HT1080 (cell line): ENCODE results near the gene DCP2. TPM values are rescaled to one million over a fixed set of nuclear protein-coding genes. Genes with fewer than 3 reads are reported as not detected.
A peak's percentile ranks its signal among the peaks of the same experiment; 100 is the strongest.
"Not testable (repeated sequence)": the region's sequence is repeated elsewhere in the genome, so short reads cannot be mapped to it uniquely, and the experiment has no call there.

Experiments
- DNase-seq: peaks from one replicate; pipeline ENCODE4 v3.0.0-alpha.2; 2015; ENCODE audit warnings: low read depth
- polyA plus RNA-seq, 2 experiments: library from polyadenylated mRNA; depleted of rRNA; stranded (reverse); fragments of >200 nt; gene quantifications; 2 replicates each; pipeline ENCODE4 v1.2.3, GENCODE V29; 2015
- total RNA-seq: library from RNA; depleted of rRNA; stranded (reverse); fragments of >200 nt; shearing (Covaris generic); gene quantifications from 2 replicates; pipeline ENCODE4 v1.2.3, GENCODE V29; 2014; rRNA removed

The DCP2 gene
- total RNA-seq, result 17.2 and 33.2 TPM in 2 replicates
- polyA plus RNA-seq (2015; cell fraction: cytosol; rRNA removed), result 21.6 and 23.5 TPM in 2 replicates
- polyA plus RNA-seq (2015; cell fraction: nucleus; rRNA removed), result 44.7 and 45.1 TPM in 2 replicates

DNA sequence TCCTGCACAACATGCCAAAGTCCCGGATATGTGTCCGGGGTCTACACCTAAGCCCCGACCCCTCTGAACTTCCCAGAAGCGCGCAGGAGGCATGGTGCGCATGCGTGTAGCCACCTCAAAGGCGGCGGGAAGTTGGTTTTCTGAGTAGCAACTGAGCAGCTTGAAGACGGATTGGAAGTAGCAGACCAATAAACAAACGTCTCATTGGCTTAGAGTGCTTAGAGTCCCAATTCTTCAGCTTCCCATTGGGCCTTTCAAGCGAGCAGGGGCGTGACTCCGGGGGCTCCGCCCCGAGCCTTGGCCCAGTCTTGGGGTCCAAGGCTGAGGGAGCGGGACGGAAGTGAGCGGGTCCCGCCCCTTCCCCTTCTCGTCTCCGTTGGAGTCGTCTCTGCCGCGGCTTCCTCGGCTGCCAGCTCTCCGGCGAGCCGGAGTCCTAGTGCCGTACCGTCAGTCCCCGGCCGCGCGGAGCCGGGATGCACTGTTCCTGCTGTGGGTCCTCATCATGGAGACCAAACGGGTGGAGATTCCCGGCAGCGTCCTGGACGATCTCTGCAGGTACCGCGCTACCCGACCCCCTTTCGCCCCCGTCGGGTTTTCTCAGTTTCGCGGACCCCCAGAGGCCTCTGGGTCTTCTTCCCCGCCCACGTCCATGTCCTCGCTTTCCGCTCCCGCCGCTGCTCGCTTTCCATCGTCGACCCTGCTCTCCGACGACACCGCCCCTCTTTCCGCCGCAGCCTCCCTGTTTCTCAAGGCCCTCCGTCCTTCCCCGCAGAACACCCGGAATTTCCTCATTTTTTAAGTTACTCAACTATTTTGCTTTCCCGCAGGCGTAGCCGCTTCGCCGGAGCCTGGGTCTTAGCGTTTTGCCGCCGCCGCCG is at the start of gene DCP2:
DCP2 (plus strand) TSS at position 367 of the 878 bp plus-strand sequence; CDS start at position 503, 136 bp downstream.
- peak; percentile 100 for DNase-seq

DNA sequence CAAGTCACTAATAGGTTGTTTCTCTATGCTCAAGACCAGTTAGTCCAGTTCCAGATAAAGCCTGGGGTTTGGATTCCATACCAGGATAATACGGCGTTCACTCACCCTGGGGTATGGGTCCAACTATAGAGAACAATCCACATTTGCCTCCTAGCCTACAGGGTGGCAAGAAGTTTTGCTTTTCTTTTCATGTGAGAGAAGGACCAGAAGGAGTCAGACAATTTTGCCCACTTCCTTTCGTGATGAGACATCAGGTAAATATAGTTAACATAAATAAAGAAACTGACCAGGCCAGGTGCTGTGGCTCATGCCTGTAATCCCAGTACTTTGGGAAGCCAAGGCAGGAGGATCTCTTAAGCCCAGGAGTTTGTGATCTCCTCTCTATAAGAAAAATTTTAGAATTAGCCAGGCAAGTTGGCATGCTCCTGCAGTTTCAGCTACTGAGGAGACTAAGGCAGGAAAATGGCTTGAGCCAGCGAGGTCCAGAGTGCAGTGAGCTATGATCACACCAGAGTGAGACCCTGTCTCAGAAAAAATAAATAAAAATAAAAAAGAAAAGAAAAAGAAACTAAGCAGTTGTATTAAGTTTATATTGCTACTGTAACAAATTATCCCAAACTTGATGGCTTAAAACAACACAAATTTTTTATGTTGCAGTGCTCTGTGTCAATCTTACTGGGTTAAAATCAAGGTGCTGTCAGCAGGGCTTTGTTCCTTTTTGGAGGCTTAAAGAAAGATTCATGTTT is 47.1 kb upstream of the DCP2 start:
- peak; percentile 56 for DNase-seq

DNA sequence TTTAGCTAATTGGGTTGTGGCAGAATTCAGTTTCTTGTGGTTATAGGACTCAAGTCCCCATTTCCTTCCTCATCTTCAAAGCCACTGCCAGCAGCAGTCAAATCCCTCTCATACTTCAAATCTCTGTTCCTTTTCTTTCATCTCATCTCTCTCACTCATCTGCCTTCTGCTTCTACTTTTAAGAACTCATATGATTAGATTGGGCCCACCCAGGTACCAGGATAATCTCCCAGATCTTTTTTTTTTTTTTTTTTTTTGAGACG is 46.6 kb upstream of the DCP2 start:
- no peak for DNase-seq

DNA sequence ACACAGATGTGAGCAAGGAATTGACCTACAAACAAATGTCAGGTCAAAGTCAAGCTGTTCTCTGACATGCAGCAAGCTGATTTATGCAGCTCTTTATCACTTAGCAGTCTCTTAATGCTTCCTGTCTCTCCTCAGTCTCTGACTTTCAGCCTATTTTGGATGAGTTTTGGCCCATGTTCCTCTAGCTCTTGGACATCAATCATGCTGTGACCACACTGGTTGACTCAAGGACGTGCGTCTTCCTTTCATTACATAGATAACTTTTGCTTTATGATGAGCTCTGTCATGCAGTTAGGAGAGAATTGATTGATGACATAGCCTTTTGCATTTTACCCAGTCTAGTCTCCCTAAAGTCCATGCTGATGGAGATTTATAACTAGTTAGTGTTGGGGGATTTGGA is 45.1 kb upstream of the DCP2 start:
- DNase-seq, result no peak

DNA sequence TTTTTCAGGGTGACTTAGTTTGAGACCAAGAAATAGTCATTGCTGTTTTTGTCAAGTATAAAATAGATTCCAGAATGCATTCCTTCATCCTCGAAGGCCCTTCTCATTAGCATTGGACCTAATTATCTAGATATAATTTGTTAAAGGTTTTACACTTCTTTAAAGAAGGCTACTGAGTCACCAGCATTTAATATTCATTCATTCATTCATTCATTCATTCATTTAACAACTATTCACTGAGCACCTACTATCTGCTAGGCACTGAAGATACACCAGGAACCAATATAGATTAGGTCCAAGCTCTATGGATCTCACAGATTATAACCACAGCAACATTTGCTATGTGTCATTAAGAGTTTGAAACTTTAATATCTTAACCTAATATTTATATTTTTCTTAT is 43.5 kb upstream of the DCP2 start:
- DNase-seq, result no peak

DNA sequence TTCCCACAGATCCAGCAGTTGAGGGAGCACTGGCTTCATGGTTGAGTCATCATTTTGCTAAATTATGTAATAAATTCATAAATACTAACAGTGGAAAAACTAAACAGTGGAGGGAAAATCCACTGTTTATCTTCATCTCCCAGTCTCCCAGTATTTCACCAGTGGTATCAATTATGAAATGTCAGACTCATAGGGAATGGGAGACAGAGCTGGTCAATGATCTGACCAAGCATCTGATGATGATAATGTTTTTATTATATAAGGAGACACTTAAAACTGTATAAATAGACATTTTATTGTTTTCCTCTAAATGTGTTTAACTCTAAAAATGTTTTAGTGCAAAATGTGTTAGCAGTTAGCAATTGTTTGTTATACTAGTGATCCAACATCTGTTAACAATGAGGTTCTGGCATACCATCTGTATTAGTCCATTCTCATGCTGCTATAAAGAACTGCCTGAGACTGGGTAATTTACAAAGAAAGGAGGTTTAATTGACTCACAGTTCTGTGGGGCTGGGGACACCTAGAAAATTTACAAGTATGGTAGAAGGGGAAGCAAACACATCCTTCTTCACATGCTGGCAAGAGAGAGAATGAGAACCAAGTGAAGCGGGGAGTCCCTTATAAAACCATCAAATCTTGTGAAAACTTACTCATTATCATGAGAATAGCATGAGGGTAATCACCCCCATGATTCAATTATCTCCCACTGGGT is 42.8 kb upstream of the DCP2 start:
- no peak for DNase-seq

DNA sequence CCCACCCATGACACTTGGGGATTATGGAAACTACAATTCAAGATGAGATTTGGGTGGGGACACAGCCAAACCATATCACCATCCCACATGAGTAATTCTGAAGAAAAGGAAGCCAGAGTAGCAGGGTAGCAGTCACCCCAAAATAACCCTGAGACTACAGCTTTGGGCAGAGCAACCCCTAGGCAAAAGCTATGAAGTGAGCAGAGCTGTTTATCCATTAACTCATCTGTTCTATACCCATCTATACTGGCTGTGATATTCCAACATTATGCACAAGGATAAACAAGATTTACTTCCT is 42.3 kb upstream of the DCP2 start:
- DNase-seq, result no peak

DNA sequence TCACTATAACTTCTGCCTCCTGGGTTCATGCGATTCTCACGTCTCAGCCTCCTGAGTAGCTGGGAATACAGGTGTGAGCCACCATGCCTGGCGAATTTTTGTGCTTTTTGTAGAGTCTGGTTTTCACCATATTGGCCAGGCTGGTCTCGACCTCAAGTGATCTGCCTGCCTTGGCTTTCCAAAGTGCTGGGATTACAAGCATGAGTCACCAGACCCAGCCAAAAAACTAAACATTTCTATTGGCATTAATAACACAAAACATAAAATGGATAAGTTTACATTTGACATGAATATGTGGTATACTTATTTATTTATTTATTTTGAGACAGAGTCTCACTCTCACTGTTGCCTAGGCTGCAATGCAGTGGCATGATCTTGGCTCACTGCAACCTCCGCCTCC is 40.9 kb upstream of the DCP2 start:
- no peak for DNase-seq

DNA sequence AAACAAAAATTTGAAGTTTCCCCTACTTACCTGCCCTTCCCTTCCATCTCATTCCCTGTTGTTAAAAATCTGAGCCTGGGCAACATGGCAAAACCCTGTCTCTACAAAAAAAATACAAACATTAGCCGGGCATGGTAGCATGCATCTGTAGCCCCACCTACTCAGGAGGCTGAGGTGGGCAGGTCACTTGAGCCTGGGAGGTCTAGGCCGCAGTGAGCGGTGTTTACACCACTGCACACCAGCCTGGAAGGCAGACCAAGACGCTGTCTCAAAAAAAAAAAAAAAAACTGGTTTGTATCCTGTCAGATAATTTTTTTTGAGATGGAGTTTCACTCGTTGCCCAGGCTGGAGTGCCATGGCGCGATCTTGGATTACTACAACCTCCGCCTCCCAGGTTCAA is 38.3 kb upstream of the DCP2 start:
- DNase-seq, result no peak

DNA sequence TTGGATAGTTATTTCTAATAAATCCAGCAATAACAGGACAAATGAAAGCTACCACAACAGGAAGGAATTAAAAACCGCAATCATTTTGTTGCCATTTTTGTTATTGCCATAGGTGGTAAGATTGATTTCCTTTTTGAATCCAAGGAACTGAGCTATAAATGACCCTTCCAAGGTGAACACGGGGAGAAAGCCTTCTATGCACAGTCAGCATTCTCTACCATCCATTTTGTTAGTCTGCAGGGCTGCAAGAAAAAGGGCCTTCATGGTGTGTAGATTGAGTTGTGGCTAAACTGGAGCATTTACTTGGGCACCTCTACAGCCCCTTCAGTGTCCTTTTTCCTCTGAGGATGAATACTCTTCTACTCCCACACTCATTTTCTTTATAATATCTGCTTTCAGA is 35.9 kb upstream of the DCP2 start:
- DNase-seq, result no peak

DNA sequence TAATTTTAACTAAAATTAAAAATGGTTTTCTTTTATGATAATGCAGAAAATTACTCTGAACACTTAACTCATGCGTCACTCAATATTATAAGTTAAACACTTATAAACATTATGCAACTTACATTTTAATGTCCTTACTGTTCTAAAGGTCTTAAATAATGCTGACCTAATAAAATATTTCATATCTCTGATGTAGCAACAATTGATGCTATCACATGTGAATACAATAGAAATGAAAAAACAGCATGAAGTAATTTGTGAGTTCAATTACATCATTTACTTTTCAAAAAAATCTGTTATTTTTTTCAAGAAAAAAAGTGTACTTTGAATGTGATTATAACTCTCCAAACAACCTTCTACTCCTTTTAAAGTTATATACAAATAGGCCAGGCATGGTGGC is 28.1 kb upstream of the DCP2 start:
- DNase-seq, result no peak

DNA sequence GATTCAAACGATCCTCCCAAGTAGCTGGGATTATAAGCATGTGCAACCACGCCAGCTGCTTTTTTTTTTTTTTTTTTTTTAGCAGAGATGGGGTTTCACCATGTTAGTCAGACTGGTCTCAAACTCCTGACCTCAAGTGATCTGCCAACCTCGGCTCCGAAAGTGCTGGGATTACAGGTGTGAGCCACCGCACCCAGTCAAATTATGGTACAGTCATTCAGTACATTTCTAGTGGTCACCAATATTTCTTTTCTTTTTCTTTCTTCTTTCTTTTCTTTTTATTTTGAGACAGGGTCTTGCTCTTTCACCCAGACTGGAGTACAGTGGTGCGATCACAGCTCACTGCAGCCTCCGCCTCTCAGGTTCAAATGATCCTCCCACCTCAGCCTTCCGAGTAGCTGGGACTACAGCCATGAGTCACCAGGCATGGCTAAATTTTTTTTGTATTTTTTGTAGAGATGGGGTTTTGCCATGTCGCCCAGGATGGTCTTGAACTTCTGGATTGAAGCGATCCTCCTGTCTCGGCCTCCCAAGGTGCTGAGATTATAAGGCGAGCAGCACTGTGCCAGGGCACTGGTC is 25.4 kb upstream of the DCP2 start:
- DNase-seq, result no peak

DNA sequence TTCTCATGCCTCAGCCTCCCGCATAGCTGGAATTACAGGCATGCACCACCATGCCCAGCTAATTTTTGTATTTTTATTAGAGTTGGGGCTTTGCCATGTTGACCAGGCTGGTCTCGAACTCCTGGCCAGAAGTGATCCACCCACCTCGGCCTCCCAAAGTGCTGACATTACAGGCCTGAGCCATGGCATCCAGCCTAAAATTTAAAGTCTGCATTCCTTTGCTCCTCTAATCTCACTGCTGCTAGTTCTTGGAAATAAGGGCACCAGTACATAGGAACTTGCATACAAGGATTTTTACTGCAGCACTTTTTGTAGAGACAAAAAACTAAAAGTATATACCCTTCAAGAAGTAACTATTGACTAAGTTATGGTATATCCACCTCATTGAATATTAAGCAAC is 20.0 kb upstream of the DCP2 start:
- no peak for DNase-seq

DNA sequence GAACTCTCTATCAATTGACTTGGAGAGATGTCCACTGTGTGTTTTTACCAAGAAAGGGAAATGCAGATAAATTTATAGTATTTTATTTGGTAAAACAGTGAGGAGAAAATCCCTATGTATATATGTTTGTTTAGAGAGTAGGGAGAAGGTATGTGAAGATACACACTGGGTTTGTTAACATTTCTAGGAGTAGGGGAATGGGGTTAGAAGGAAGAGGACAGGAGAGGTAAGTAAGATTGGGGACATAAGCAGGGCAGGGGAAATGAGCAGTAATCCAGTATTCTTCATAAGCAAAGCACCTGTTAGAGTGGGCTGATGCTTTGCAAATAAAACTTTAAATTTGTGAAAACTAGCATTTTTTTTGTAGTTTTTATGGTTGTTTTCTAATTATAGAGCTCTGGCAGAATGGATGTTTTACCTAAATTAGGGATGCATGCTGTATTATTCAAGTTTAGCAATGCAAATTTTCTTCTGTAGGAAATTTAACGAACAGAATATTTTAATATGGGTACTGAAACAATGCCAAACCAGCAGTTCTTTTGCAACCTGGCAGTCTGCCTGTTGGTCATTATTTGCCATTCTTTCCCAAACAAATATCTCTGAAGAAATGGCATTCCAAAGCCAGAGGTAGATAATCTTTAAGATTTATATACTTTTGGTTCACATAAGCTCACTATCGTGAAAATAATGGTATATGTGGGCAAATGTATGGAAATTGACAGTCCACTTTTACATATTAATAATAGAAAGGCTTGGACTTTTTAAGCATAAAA is 19.4 kb upstream of the DCP2 start:
- no peak for DNase-seq

DNA sequence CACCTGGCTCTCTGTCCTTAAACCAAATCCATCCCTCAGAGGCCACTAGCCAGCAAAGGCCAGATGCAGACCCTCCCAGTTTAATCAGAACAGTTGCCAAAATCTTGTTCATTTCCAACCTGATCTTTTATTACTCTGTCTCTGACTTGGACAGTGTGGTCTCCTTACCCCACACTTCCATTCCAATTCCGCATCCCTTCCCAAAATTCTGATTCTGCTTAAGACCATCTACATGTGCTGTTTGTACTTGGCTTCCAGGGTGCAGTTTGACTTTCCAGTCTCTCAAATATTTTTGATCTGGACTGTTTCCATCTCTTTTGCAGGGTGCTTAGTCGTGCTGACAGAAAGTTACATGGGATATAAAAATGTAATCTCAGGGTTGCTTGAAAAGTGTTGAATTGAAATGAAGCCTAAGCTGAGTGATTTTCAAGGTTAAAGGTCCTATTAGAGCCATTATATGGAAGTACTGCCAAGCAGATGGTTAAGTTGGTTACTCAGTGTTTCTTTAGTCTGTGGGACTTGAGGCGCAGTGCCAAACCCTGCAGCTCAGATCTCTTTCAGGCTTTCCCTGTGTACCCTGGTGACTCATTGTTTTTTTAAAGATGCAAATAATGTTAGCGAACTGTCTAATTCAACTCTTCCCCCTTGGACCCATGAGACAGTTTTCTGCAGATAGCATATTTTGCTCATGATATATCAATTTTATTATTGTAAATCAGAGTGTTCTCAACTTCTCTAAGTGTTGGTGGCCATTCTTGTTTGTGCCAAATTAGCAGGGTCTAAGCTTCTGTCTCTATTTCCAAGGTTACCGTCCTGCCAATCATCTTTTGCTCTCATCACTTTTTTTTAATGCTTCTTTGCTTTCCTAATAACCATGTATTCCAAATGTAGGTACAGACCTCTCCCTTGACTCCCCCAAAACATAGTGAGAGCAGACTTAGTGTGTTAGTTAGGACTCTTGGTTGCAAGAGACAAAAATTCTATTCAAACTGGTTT is 18.2 kb upstream of the DCP2 start:
- DNase-seq, result peak; percentile 89

DNA sequence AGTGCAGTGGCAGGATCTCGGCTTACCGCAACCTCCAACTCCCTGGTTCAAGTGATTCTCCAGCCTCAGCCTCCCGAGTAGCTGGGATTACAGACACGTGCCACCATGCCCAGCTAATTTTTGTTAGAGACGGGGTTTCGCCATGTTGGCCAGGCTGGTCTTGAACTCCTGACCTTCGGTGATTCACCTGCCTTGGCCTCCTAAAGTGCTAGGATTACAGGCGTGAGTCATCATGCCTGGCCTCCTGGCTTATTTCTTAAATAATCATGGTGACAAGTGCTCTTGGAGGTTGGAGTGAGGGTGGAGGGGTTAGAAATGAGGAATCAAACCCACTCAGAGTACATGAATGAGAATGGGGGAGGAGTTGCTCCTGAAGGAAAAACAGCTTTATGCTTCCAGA is 16.7 kb upstream of the DCP2 start:
- peak; percentile 88 for DNase-seq

DNA sequence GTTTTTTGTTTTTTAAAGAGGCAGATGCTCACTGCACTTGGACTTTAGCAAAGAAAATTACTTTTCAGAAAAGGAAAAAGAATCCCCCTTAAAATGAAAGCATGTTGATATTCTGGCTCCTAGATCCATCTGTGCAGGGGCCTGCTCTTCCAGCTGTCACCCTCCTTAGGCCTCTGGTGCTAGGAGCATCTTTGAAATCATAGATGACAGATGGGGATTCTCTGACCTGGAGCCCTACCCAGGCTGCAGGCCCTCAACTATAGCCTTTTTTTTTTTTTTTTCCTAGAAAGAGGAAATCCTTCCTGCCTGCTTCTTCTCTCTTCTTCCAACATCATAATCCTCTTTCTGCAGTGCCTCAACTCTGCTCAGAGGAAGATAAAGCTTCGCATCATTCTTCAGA is 16.3 kb upstream of the DCP2 start:
- DNase-seq, result peak; percentile 25

DNA sequence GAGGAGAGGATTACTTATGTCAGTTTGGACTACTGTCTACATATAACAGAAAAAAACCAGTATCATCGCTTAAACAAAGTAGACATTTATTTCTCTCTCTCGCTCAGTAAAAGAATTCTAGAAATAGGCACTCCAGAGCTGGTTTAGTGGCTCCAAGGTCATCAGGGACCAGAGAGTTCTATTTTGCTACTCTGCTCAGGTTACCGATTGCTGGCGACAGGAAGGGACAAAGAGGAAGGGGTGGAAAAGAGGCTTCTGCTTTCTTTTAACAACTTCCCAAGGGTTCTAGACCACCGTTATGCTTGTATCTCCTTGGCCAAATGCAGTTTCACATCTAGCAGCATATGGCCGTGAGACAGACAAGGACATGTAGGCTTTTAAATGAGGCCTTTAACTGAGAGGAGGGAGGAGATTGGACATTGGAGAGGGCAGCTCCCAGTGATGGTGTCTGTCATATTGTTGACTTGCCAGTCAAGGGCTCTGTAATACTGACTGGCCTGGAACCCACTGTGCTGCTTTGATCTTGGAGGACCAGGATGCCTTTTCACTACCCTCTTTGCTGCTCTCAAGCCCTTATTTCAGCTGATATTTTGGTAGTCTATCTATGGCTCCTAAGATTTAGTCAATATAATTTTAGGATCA is 15.6 kb upstream of the DCP2 start:
- DNase-seq, result no peak

DNA sequence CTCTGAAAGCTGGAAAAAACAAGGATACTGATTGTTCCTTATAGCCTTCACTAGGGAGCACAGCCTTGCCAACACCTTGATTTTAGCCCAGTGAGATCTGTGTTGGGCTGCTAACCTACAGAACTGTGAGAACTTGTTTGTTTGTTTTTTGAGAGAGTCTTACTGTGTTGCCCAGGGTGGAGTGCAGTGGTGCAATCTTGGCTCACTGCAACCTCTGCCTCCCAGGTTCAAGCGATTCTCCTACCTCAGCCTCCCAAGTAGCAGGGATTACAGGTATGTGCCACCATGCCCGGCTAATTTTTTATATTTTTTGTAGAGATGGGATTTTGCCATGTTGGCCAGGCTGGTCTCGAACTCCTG is 13.2 kb upstream of the DCP2 start:
- DNase-seq, result not testable (repeated sequence)
